COLO829 (cell line): ENCODE data around the gene PREP.

Experiments used
- DNase-seq: peaks from one replicate; pipeline ENCODE4 v3.0.0; 2012; ENCODE audit warnings: low spot score

Gene PREP

GRCh38 chr6:105397987-105398386, 4.9 kb downstream of the PREP start:
- DNase-seq: no peak

- no peak for DNase-seq
These were observed 11.2 kb downstream of the PREP start for GRCh38 chr6:105391705-105392104.

- no peak for DNase-seq
These were observed 13.3 kb downstream of the PREP start for GRCh38 chr6:105389543-105389942.

- DNase-seq: no peak
These were observed 14.5 kb downstream of the PREP start for GRCh38 chr6:105388392-105388791.

GRCh38 chr6:105384004-105384403, 18.9 kb downstream of the PREP start:
- no peak for DNase-seq

GRCh38 chr6:105382958-105383357, 19.9 kb downstream of the PREP start:
- no peak for DNase-seq

GRCh38 chr6:105382496-105382895, 20.4 kb downstream of the PREP start:
- no peak for DNase-seq

GRCh38 chr6:105380634-105381033, 22.2 kb downstream of the PREP start:
- no peak for DNase-seq

- DNase-seq: no peak
These were observed 27.1 kb downstream of the PREP start for GRCh38 chr6:105375797-105376196.

GRCh38 chr6:105374010-105374420, 28.9 kb downstream of the PREP start:
- no peak for DNase-seq

- peak; percentile 19 for DNase-seq
These were observed 29.4 kb downstream of the PREP start for GRCh38 chr6:105373481-105373880.

- no peak for DNase-seq
These were observed 30.1 kb downstream of the PREP start for GRCh38 chr6:105372849-105373182.

GRCh38 chr6:105372142-105372848, 30.6 kb downstream of the PREP start:
- DNase-seq: no peak

GRCh38 chr6:105370351-105370750, 32.5 kb downstream of the PREP start:
- DNase-seq: peak; percentile 82

GRCh38 chr6:105369145-105369544, 33.7 kb downstream of the PREP start:
- no peak for DNase-seq

GRCh38 chr6:105364243-105364642, 38.6 kb downstream of the PREP start:
- peak; percentile 40 for DNase-seq

- no peak for DNase-seq
These were observed 39.7 kb downstream of the PREP start for GRCh38 chr6:105363100-105363754.

- DNase-seq: peak; percentile 69
These were observed 43.2 kb downstream of the PREP start for GRCh38 chr6:105359419-105360370.

GRCh38 chr6:105357165-105357564, 45.7 kb downstream of the PREP start:
- DNase-seq: no peak

GRCh38 chr6:105352037-105352617, 50.8 kb downstream of the PREP start:
- no peak for DNase-seq

GRCh38 chr6:105348897-105349296, 54.0 kb downstream of the PREP start:
- DNase-seq: no peak

GRCh38 chr6:105346052-105346451, 56.8 kb downstream of the PREP start:
- peak; percentile 84 for DNase-seq
